WTC11 (cell line): ENCODE measurements around the gene OR4E1. TPM values are rescaled to one million over a fixed set of nuclear protein-coding genes. Genes with fewer than 3 reads are reported as not detected.

Experiments used
- ATAC-seq: fragments of 200-7000 bp; cut with Tn5 transposase; 2 replicates; pipeline ENCODE4 v1.10.0; 2021; ENCODE audit warnings: mild to moderate bottlenecking, moderate library complexity
- CTCF ChIA-PET: fragments of 300-600 bp; sonication (Branson Sonifier 250); formaldehyde crosslinking; loops from one replicate; lab custom pipeline; 2021; ENCODE audit warnings: antibody characterized with exemption; lab: Charles Lee
- POLR2A ChIA-PET: fragments of 350-600 bp; sonication (Branson Sonifier 250); formaldehyde crosslinking; loops from one replicate; lab custom pipeline; 2021; ENCODE audit warnings: antibody characterized with exemption; lab: Charles Lee
- DNase-seq: peaks from one replicate; pipeline ENCODE4 v3.0.0; 2021; ENCODE audit warnings: low spot score
- H3K27ac Mint-ChIP-seq: 2 replicates; pipeline ENCODE4 v1.8.0; 2021; ENCODE audit warnings: mixed read lengths
- H3K27me3 Mint-ChIP-seq: 2 replicates; pipeline ENCODE4 v1.8.0; 2021; ENCODE audit warnings: low read depth, mild to moderate bottlenecking, moderate library complexity, mixed read lengths
- H3K36me3 Mint-ChIP-seq: 2 replicates; pipeline ENCODE4 v1.8.0; 2021; ENCODE audit warnings: mixed read lengths
- H3K4me1 Mint-ChIP-seq: 2 replicates; pipeline ENCODE4 v1.8.0; 2022; ENCODE audit warnings: mixed read lengths
- H3K4me3 Mint-ChIP-seq: 2 replicates; pipeline ENCODE4 v1.8.0; 2021; ENCODE audit warnings: mild to moderate bottlenecking, moderate library complexity, mixed read lengths
- H3K9me3 Mint-ChIP-seq: 2 replicates; pipeline ENCODE4 v1.8.0; 2021; ENCODE audit warnings: mixed read lengths
- AR ChIP-seq: fragments of 250-450 bp; sonication (Bioruptor Pico); IDR thresholded peaks from 2 replicates; pipeline ENCODE4 v1.9.0; 2021; ENCODE audit warnings: mild to moderate bottlenecking
- ATF1 ChIP-seq: sonication (generic); formaldehyde crosslinking; IDR thresholded peaks from 2 replicates; pipeline ENCODE4 v1.8.1; 2023; ENCODE audit warnings: mild to moderate bottlenecking, moderate library complexity, missing genetic modification reagents
- ATF6 ChIP-seq: sonication (generic); formaldehyde crosslinking; IDR thresholded peaks from 2 replicates; pipeline ENCODE4 v1.8.1; 2023; ENCODE audit warnings: mild to moderate bottlenecking, missing genetic modification reagents
- ELF4 ChIP-seq: sonication (generic); formaldehyde crosslinking; IDR thresholded peaks from 2 replicates; pipeline ENCODE4 v1.8.1; 2022; ENCODE audit warnings: low read depth, mild to moderate bottlenecking, moderate library complexity, missing genetic modification reagents
- EMX1 ChIP-seq: fragments of 250-450 bp; sonication (Bioruptor Pico); IDR thresholded peaks from 2 replicates; pipeline ENCODE4 v1.8.0; 2021; ENCODE audit warnings: mild to moderate bottlenecking
- FOXJ3 ChIP-seq: sonication (generic); formaldehyde crosslinking; IDR thresholded peaks from 2 replicates; pipeline ENCODE4 v1.9.0; 2021; ENCODE audit warnings: missing genetic modification reagents, mild to moderate bottlenecking, borderline replicate concordance
- GRHL2 ChIP-seq: fragments of 250-450 bp; sonication (Bioruptor Pico); IDR thresholded peaks from 2 replicates; pipeline ENCODE4 v1.8.0; 2022; ENCODE audit warnings: mild to moderate bottlenecking, moderate library complexity; ENCODE audit not compliant: insufficient replicate concordance, severe bottlenecking
- IRF2 ChIP-seq: sonication (generic); formaldehyde crosslinking; IDR thresholded peaks from 2 replicates; pipeline ENCODE4 v1.8.0; 2022; ENCODE audit warnings: low read depth, missing genetic modification reagents, borderline replicate concordance
- MLX ChIP-seq: sonication (generic); formaldehyde crosslinking; IDR thresholded peaks from 2 replicates; pipeline ENCODE4 v1.8.1; 2023; ENCODE audit warnings: mild to moderate bottlenecking, missing genetic modification reagents, moderate library complexity
- NR3C1 ChIP-seq: sonication (generic); formaldehyde crosslinking; conservative IDR thresholded peaks from 2 replicates; pipeline ENCODE4 v1.8.1; 2023; ENCODE audit warnings: low read depth, mild to moderate bottlenecking, missing genetic modification reagents
- SMAD3 ChIP-seq: sonication (generic); formaldehyde crosslinking; IDR thresholded peaks from 2 replicates; pipeline ENCODE4 v1.8.0; 2022; ENCODE audit warnings: missing genetic modification reagents, mild to moderate bottlenecking, borderline replicate concordance
- SMAD4 ChIP-seq: sonication (generic); formaldehyde crosslinking; IDR thresholded peaks from 2 replicates; pipeline ENCODE4 v1.8.0; 2022; ENCODE audit warnings: mild to moderate bottlenecking, missing genetic modification reagents
- SOX15 ChIP-seq: fragments of 250-450 bp; sonication (Bioruptor Pico); IDR thresholded peaks from 2 replicates; pipeline ENCODE4 v1.9.0; 2021; ENCODE audit warnings: mild to moderate bottlenecking
- TEAD4 ChIP-seq: sonication (generic); formaldehyde crosslinking; IDR thresholded peaks from 2 replicates; pipeline ENCODE4 v1.8.0; 2022; ENCODE audit warnings: mild to moderate bottlenecking, missing genetic modification reagents
- total RNA-seq: library from RNA; stranded (reverse); gene quantifications from 3 replicates; pipeline ENCODE4 v1.2.3, GENCODE V29; 2021
- TF ChIP-seq, protein P1 (sequence below): sonication (generic); formaldehyde crosslinking; IDR thresholded peaks from 2 replicates; pipeline ENCODE4 v1.8.1; 2022; ENCODE audit warnings: mild to moderate bottlenecking, missing genetic modification reagents, moderate library complexity, borderline replicate concordance
- TF ChIP-seq, protein P2 (sequence below): sonication (generic); formaldehyde crosslinking; IDR thresholded peaks from 2 replicates; pipeline ENCODE4 v1.8.1; 2022; ENCODE audit warnings: low read depth, mild to moderate bottlenecking, moderate library complexity, missing genetic modification reagents, borderline replicate concordance
- TF ChIP-seq, protein P3 (sequence below): sonication (generic); formaldehyde crosslinking; IDR thresholded peaks from 2 replicates; pipeline ENCODE4 v1.8.0; 2023; ENCODE audit warnings: missing genetic modification reagents
- TF ChIP-seq, protein P4 (sequence below): sonication (generic); formaldehyde crosslinking; IDR thresholded peaks from 2 replicates; pipeline ENCODE4 v1.8.0; 2023; ENCODE audit warnings: mild to moderate bottlenecking, missing genetic modification reagents

The OR4E1 gene
- total RNA-seq, 1 experiment from 2014 or later = not detected

DNA sequence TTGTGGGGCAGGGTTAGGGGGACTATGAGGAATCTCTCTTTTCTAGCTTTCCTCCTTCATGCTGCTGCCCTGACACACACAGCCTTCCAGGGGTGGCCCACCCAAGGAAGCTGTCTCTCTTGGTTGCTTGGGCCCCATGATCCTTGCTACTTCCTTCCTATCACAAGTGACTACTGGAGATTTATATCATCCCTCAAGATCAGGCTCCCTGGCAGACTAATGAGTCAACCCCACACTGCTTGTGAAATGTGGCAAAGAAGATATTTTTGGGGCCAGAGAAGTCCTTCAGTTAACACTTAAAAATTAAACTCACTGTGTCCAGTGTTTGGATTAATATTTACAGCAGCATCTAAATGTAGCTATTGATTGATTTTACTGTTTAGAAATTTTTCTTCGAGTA is 1.5 kb downstream of the OR4E1 start:
- H3K4me3 Mint-ChIP-seq = no peak overlapping the region
- H3K4me1 Mint-ChIP-seq = no peaks in the 10 kb centered on the region
- H3K27me3 Mint-ChIP-seq = peaks cover 6% of the 10 kb centered on the region
- ChIA-PET CTCF (interaction anchor here (0.5 to 1.5 kb wide), 3 partner anchors 96 to 180 kb away, joined by 3 to 6 read pairs (median 4); no protein-coding TSS in a partner anchor), POLR2A (no interaction called here)
- TF ChIP-seq SOX15 (no peak), EMX1 (CRISPR knock-in tag) (no peak)
- H3K9me3 Mint-ChIP-seq = peaks cover 8% of the 10 kb centered on the region; the same call in 1 of the 2 replicates
- no peak for DNase-seq
- no peak for ATAC-seq
- H3K27ac Mint-ChIP-seq = no peak overlapping the region
- H3K36me3 Mint-ChIP-seq = 0 out of 2 replicates have a peak, but pooled peaks cover 3% of the 10 kb centered on the region

DNA sequence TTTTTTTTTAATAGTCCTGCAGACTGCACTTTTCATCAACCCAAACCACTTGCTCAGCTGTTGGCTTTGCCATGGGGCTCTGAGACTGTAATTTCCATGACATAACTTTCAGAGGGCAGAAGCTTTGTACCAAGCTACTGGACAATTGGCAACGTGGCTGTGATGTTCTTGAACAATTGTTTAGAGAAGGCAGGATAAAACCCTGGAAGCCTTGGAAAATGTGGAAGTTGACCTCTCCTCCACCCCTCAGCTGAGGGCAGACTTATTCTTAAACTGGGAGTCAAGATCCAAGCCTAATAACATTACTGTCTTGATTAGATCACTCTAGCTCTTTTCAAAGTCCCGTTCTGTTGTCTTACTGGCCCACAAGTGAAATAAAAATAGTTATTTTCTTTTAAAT is 2.2 kb downstream of the OR4E1 start:
- H3K27me3 Mint-ChIP-seq = peaks cover 6% of the 10 kb centered on the region
- 0 out of 2 replicates have a peak, but pooled peaks cover 3% of the 10 kb centered on the region for H3K36me3 Mint-ChIP-seq
- ATAC-seq = no peak
- H3K4me1 Mint-ChIP-seq = no peaks in the 10 kb centered on the region
- no peak for DNase-seq
- H3K4me3 Mint-ChIP-seq = no peak overlapping the region
- ChIA-PET POLR2A (interaction anchor here (0.6 kb wide), 1 partner anchor 455 kb away, joined by 3 read pairs; no protein-coding TSS in a partner anchor), CTCF (interaction anchor here (0.5 to 1.9 kb wide), 3 partner anchors 52 to 149 kb away, joined by 3 to 7 read pairs (median 6); no protein-coding TSS in a partner anchor)
- H3K27ac Mint-ChIP-seq = no peak overlapping the region
- TF ChIP-seq GRHL2 (CRISPR knock-in tag) = no peak
- TF ChIP-seq, protein P1, sequence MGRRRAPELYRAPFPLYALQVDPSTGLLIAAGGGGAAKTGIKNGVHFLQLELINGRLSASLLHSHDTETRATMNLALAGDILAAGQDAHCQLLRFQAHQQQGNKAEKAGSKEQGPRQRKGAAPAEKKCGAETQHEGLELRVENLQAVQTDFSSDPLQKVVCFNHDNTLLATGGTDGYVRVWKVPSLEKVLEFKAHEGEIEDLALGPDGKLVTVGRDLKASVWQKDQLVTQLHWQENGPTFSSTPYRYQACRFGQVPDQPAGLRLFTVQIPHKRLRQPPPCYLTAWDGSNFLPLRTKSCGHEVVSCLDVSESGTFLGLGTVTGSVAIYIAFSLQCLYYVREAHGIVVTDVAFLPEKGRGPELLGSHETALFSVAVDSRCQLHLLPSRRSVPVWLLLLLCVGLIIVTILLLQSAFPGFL (CRISPR knock-in tag) = no peak
- no peak for TF ChIP-seq SMAD4 (CRISPR knock-in tag)
- TF ChIP-seq TEAD4 (CRISPR knock-in tag) = no peak
- TF ChIP-seq SMAD3 (CRISPR knock-in tag) = no peak
- TF ChIP-seq, protein P2, sequence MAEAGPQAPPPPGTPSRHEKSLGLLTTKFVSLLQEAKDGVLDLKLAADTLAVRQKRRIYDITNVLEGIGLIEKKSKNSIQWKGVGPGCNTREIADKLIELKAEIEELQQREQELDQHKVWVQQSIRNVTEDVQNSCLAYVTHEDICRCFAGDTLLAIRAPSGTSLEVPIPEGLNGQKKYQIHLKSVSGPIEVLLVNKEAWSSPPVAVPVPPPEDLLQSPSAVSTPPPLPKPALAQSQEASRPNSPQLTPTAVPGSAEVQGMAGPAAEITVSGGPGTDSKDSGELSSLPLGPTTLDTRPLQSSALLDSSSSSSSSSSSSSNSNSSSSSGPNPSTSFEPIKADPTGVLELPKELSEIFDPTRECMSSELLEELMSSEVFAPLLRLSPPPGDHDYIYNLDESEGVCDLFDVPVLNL (CRISPR knock-in tag) = no peak
- no peak for TF ChIP-seq FOXJ3 (CRISPR knock-in tag)
- TF ChIP-seq IRF2 (CRISPR knock-in tag) = no peak
- TF ChIP-seq, protein P3, sequence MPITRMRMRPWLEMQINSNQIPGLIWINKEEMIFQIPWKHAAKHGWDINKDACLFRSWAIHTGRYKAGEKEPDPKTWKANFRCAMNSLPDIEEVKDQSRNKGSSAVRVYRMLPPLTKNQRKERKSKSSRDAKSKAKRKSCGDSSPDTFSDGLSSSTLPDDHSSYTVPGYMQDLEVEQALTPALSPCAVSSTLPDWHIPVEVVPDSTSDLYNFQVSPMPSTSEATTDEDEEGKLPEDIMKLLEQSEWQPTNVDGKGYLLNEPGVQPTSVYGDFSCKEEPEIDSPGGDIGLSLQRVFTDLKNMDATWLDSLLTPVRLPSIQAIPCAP = no peak
- H3K9me3 Mint-ChIP-seq = peaks cover 8% of the 10 kb centered on the region; the same call in 1 of the 2 replicates

- POLR2A ChIA-PET = no interaction called here
- Mint-ChIP-seq H3K27ac (no peak overlapping the region), H3K27me3 (peaks cover 6% of the 10 kb centered on the region), H3K9me3 (peaks cover 1% of the 10 kb centered on the region; the same call in 1 of the 2 replicates), H3K4me1 (peaks cover 4% of the 10 kb centered on the region; the same call in 1 of the 2 replicates), H3K4me3 (no peak overlapping the region), H3K36me3 (no peaks in the 10 kb centered on the region)
- DNase-seq = no peak
- no peak for ATAC-seq
- CTCF ChIA-PET = interaction anchor here (0.5 kb wide), 1 partner anchor 185 kb away, joined by 4 read pairs; no protein-coding TSS in a partner anchor
- TF ChIP-seq MLX (CRISPR knock-in tag) (no peak), AR (CRISPR knock-in tag) (no peak), IRF2 (CRISPR knock-in tag) (no peak), ATF1 (CRISPR knock-in tag) (no peak), NR3C1 (CRISPR knock-in tag) (no peak), ELF4 (CRISPR knock-in tag) (no peak), TEAD4 (CRISPR knock-in tag) (no peak), ATF6 (no peak)
- TF ChIP-seq, protein P4, sequence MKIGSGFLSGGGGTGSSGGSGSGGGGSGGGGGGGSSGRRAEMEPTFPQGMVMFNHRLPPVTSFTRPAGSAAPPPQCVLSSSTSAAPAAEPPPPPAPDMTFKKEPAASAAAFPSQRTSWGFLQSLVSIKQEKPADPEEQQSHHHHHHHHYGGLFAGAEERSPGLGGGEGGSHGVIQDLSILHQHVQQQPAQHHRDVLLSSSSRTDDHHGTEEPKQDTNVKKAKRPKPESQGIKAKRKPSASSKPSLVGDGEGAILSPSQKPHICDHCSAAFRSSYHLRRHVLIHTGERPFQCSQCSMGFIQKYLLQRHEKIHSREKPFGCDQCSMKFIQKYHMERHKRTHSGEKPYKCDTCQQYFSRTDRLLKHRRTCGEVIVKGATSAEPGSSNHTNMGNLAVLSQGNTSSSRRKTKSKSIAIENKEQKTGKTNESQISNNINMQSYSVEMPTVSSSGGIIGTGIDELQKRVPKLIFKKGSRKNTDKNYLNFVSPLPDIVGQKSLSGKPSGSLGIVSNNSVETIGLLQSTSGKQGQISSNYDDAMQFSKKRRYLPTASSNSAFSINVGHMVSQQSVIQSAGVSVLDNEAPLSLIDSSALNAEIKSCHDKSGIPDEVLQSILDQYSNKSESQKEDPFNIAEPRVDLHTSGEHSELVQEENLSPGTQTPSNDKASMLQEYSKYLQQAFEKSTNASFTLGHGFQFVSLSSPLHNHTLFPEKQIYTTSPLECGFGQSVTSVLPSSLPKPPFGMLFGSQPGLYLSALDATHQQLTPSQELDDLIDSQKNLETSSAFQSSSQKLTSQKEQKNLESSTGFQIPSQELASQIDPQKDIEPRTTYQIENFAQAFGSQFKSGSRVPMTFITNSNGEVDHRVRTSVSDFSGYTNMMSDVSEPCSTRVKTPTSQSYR (CRISPR knock-in tag) = no peak
- TF ChIP-seq, protein P3 = no peak
These were observed 4.3 kb downstream of the OR4E1 start for GRCh38 chr14:21669284-21669683.
